IMR-90 (cell line): ENCODE results near the gene AKAP7. TPM values are rescaled to one million over a fixed set of nuclear protein-coding genes. Genes with fewer than 3 reads are reported as not detected.
"Not testable (repeated sequence)": the region's sequence is repeated elsewhere in the genome, so short reads cannot be mapped to it uniquely, and the experiment has no call there.

ENCODE experiments used
- ATAC-seq: fragments of 200-7000 bp; cut with Tn5 transposase; 2 replicates; pipeline ENCODE4 v1.9.1; 2020; ENCODE audit warnings: low read depth, mild to moderate bottlenecking, moderate library complexity
- BruUV-seq: library from RNA; stranded (reverse); fragments of 400-500 nt; replicated peaks from 2 replicates; lab custom pipeline; 2021; lab: Mats Ljungman, UMichigan
- CTCF ChIA-PET: fragments of 300-600 bp; formaldehyde crosslinking; extraction: SDS; loops from one replicate; lab custom pipeline; 2021; ENCODE audit warnings: antibody characterized with exemption; lab: Yijun Ruan, JAX
- POLR2A ChIA-PET: fragments of 300-600 bp; sonication (Branson Sonifier 250); formaldehyde crosslinking; loops from one replicate; lab custom pipeline; 2022; ENCODE audit warnings: antibody characterized with exemption; ENCODE audit not compliant: unreplicated experiment; lab: Charles Lee
- DNase-seq: peaks from one replicate; pipeline ENCODE4 v3.0.0; 2013
- H2AFZ ChIP-seq: replicated peaks from 2 replicates; pipeline ENCODE3; 2013; ENCODE audit warnings: low read length, mild to moderate bottlenecking; ENCODE audit not compliant: poor library complexity
- H2AK5ac ChIP-seq: 2 replicates; pipeline ENCODE4 v1.6.1; 2013; ENCODE audit warnings: low read depth, low read length, inconsistent platforms
- H2AK9ac ChIP-seq: replicated peaks from 2 replicates; pipeline ENCODE3; 2013; ENCODE audit warnings: mild to moderate bottlenecking, low read depth, low read length, moderate library complexity; ENCODE audit not compliant: poor library complexity
- H2BK120ac ChIP-seq: 2 replicates; pipeline ENCODE4 v1.6.1; 2013; ENCODE audit warnings: low read depth, low read length, inconsistent platforms
- H2BK15ac ChIP-seq: 3 replicates; pipeline ENCODE4 v1.6.1; 2013; ENCODE audit warnings: low read depth, low read length, inconsistent platforms
- H2BK20ac ChIP-seq: 2 replicates; pipeline ENCODE4 v1.6.1; 2013; ENCODE audit warnings: low read depth, mild to moderate bottlenecking, inconsistent platforms, low read length, moderate library complexity
- H2BK5ac ChIP-seq: 2 replicates; pipeline ENCODE4 v1.6.1; 2013; ENCODE audit warnings: mild to moderate bottlenecking, low read depth, low read length, inconsistent platforms; ENCODE audit not compliant: poor library complexity, severe bottlenecking
- H3K14ac ChIP-seq: replicated peaks from 2 replicates; pipeline ENCODE4 v1.6.1; 2013; ENCODE audit warnings: low read depth, low read length, inconsistent platforms
- H3K18ac ChIP-seq: 2 replicates; pipeline ENCODE4 v1.6.1; 2013; ENCODE audit warnings: low read depth, low read length, control low read depth
- H3K23ac ChIP-seq: 2 replicates; pipeline ENCODE4 v1.6.1; 2013; ENCODE audit warnings: low read depth, low read length, inconsistent platforms
- H3K27ac ChIP-seq: 2 replicates; pipeline ENCODE4 v1.5.1; 2013; ENCODE audit warnings: mild to moderate bottlenecking, control low read depth, low read length; ENCODE audit not compliant: insufficient read depth
- H3K27me3 ChIP-seq: 2 replicates; pipeline ENCODE4 v1.6.1; 2013; ENCODE audit warnings: low read length; ENCODE audit not compliant: control insufficient read depth, insufficient read depth
- H3K36me3 ChIP-seq: 2 replicates; pipeline ENCODE4 v1.6.1; 2013; ENCODE audit warnings: low read length, mixed read lengths; ENCODE audit not compliant: control insufficient read depth, insufficient read depth
- H3K4ac ChIP-seq: 2 replicates; pipeline ENCODE4 v1.6.1; 2013; ENCODE audit warnings: low read depth, low read length, inconsistent platforms
- H3K4me1 ChIP-seq: 2 replicates; pipeline ENCODE4 v1.6.1; 2013; ENCODE audit warnings: low read length, mixed read lengths; ENCODE audit not compliant: control insufficient read depth, insufficient read depth
- H3K4me2 ChIP-seq: 2 replicates; pipeline ENCODE4 v1.6.1; 2013; ENCODE audit warnings: low read depth, mild to moderate bottlenecking, control low read depth, low read length, moderate library complexity
- H3K4me3 ChIP-seq: 2 replicates; pipeline ENCODE4 v1.5.1; 2013; ENCODE audit warnings: low read depth, mild to moderate bottlenecking, control low read depth, low read length, moderate library complexity; ENCODE audit not compliant: insufficient read depth
- H3K56ac ChIP-seq: 2 replicates; pipeline ENCODE4 v1.6.1; 2013; ENCODE audit warnings: low read length, inconsistent platforms; ENCODE audit not compliant: insufficient read depth; ENCODE audit errors: extremely low read depth
- H3K79me1 ChIP-seq, 2 experiments: 2 replicates each; pipeline ENCODE4 v1.6.1; 2013; ENCODE audit warnings: low read length in 2 of 2, inconsistent platforms in 1 of 2, low read depth in 1 of 2
- H3K9ac ChIP-seq: 2 replicates; pipeline ENCODE4 v1.6.1; 2013; ENCODE audit warnings: low read depth, low read length, control low read depth
- H3K9me1 ChIP-seq: 2 replicates; pipeline ENCODE4 v1.6.1; 2013; ENCODE audit warnings: low read length, inconsistent platforms; ENCODE audit not compliant: insufficient read depth
- H3K9me3 ChIP-seq: 2 replicates; pipeline ENCODE4 v1.6.1; 2013; ENCODE audit warnings: low read length; ENCODE audit not compliant: control insufficient read depth, insufficient read depth
- H4K20me1 ChIP-seq: 2 replicates; pipeline ENCODE4 v1.6.1; 2013; ENCODE audit warnings: low read length, inconsistent platforms; ENCODE audit not compliant: insufficient read depth
- H4K5ac ChIP-seq: 2 replicates; pipeline ENCODE4 v1.6.1; 2013; ENCODE audit warnings: mild to moderate bottlenecking, low read depth, low read length, control low read depth
- H4K8ac ChIP-seq, 2 experiments: 2 replicates each; pipeline ENCODE4 v1.6.1; 2013; ENCODE audit warnings: low read depth in 2 of 2, low read length in 2 of 2, control low read depth in 1 of 2, inconsistent platforms in 1 of 2
- H4K91ac ChIP-seq: 2 replicates; pipeline ENCODE4 v1.6.1; 2013; ENCODE audit warnings: low read depth, low read length, inconsistent platforms; ENCODE audit not compliant: insufficient read depth
- MXI1 ChIP-seq: IDR thresholded peaks from 2 replicates; pipeline ENCODE4 v1.6.1; 2012; ENCODE audit warnings: low read depth, mild to moderate bottlenecking, low read length, moderate library complexity, borderline replicate concordance
- POLR2A ChIP-seq: IDR thresholded peaks from 2 replicates; pipeline ENCODE4 v1.6.1; 2012; ENCODE audit warnings: mild to moderate bottlenecking, low read depth, low read length
- RCOR1 ChIP-seq: IDR thresholded peaks from 2 replicates; pipeline ENCODE4 v1.6.1; 2012; ENCODE audit warnings: mild to moderate bottlenecking, low read length, improper control_type of control experiment; ENCODE audit not compliant: insufficient replicate concordance
- RFX5 ChIP-seq: IDR thresholded peaks from 2 replicates; pipeline ENCODE4 v1.8.0; 2012; ENCODE audit warnings: low read depth, mild to moderate bottlenecking, low read length, moderate library complexity
- WGBS, 2 experiments: methylation state at CpG; one replicate each; pipeline versions ENCODE4 v1.1.5 to v1.1.7; 2013; ENCODE audit warnings: missing lambda C conversion rate in 2 of 2; ENCODE audit not compliant: insufficient read length in 1 of 2; ENCODE audit errors: extremely low coverage in 2 of 2; 5-methylcytosine and 5-hydroxymethylcytosine counted together
- dilution Hi-C: fragments of 300-500 bp; cut with HindIII; formaldehyde crosslinking; loops from one replicate; pipeline ENCODE4 v1.14.3; 2018; ENCODE audit warnings: low sequenced_read_pairs; ENCODE audit not compliant: unreplicated experiment
- in situ Hi-C: fragments of 300-500 bp; cut with MboI; formaldehyde crosslinking; loops from 3 replicates; pipeline ENCODE4 v1.14.3; 2019; ENCODE audit warnings: low sequenced_read_pairs, inconsistent platforms, mixed read lengths
- intact Hi-C: fragments of 100-400 bp; cut with micrococcal nuclease; formaldehyde crosslinking; loops from 2 replicates; pipeline ENCODE4 v1.10.0; 2022
- polyA plus RNA-seq, 3 experiments: library from polyadenylated mRNA; depleted of rRNA; stranded (reverse); fragments of >200 nt; gene quantifications; 2 replicates each; pipeline ENCODE4 v1.2.3, GENCODE V29; 2012; ENCODE audit warnings: low replicate concordance in 1 of 3
- total RNA-seq: library from RNA; depleted of rRNA; stranded (reverse); fragments of >200 nt; gene quantifications from 2 replicates; pipeline ENCODE4 v1.2.3, GENCODE V29; 2012
- TF ChIP-seq, protein P1 (sequence below): fragments of 150-350 bp; IDR thresholded peaks from 2 replicates; pipeline ENCODE4 v1.6.1; 2017; ENCODE audit warnings: mild to moderate bottlenecking, antibody characterized with exemption, low read length, low read depth

AKAP7 gene
- total and polyA plus RNA-seq, 2 of the 4 experiments (the other 2 are of a cell fraction): 0.54 to 1.1 TPM

DNA sequence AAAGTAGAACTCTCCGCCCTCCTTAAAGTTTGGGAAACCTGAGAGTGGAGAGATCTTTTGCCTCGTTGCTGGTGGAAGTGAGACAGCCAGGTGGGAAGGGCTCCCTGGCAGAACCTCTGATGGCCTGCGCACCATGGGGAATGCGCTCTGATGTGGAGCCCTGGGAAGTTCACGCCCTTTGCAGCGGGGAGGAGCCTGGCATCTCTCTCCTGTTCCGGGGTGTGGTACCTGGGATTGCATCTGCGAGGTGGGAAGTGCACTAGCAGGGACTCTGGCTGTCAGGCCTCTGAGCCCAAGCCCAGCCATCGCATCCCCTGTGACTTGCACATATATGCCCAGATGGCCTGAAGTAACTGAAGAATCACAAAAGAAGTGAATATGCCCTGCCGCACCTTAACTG, 159.8 kb downstream of the AKAP7 start:
- H3K9me1 ChIP-seq: no peaks in the 10 kb centered on the region
- no peak overlapping the region for H3K27ac ChIP-seq
- H2BK15ac ChIP-seq: no peak overlapping the region
- no peak overlapping the region for H3K18ac ChIP-seq
- H3K4me2 ChIP-seq: no peak overlapping the region
- H4K91ac ChIP-seq: no peak overlapping the region
- intact Hi-C loops (no loop called here), in situ Hi-C loops (no loop called here), dilution Hi-C loops (no loop called here)
- H3K36me3 ChIP-seq: no peaks in the 10 kb centered on the region
- no peak overlapping the region for H3K23ac ChIP-seq
- ChIA-PET POLR2A (no interaction called here), CTCF (no interaction called here)
- H3K9me3 ChIP-seq: no peaks in the 10 kb centered on the region
- H3K79me1 ChIP-seq: no peaks in the 10 kb centered on the region
- H3K4me1 ChIP-seq: no peaks in the 10 kb centered on the region
- TF ChIP-seq RFX5 (no peak), POLR2A (no peak), MXI1 (no peak), RCOR1 (no peak)
- TF ChIP-seq, protein P1, sequence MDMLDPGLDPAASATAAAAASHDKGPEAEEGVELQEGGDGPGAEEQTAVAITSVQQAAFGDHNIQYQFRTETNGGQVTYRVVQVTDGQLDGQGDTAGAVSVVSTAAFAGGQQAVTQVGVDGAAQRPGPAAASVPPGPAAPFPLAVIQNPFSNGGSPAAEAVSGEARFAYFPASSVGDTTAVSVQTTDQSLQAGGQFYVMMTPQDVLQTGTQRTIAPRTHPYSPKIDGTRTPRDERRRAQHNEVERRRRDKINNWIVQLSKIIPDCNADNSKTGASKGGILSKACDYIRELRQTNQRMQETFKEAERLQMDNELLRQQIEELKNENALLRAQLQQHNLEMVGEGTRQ: no peak
- H3K14ac ChIP-seq: no peak overlapping the region
- H3K9ac ChIP-seq: no peak overlapping the region
- no peak overlapping the region for H4K8ac ChIP-seq
- no TSS peak for BruUV-seq
- WGBS, 2 experiments: 75% methylated on average over 5 of the region's 10 CpGs; no CpG with 5 or more reads in 1 of the 2 experiments
- H3K4ac ChIP-seq: no peak overlapping the region
- ATAC-seq (no peak), DNase-seq (no peak)
- H3K56ac ChIP-seq: no peak overlapping the region
- no peak overlapping the region for H2BK120ac ChIP-seq
- no peak overlapping the region for H4K5ac ChIP-seq
- H3K27me3 ChIP-seq: no peaks in the 10 kb centered on the region
- H2AK9ac ChIP-seq: no peak overlapping the region
- no peak overlapping the region for H2BK20ac ChIP-seq
- H2BK5ac ChIP-seq: no peak overlapping the region
- no peak overlapping the region for H2AFZ ChIP-seq
- no peak overlapping the region for H3K4me3 ChIP-seq
- H2AK5ac ChIP-seq: no peak overlapping the region
- no peaks in the 10 kb centered on the region for H4K20me1 ChIP-seq

DNA sequence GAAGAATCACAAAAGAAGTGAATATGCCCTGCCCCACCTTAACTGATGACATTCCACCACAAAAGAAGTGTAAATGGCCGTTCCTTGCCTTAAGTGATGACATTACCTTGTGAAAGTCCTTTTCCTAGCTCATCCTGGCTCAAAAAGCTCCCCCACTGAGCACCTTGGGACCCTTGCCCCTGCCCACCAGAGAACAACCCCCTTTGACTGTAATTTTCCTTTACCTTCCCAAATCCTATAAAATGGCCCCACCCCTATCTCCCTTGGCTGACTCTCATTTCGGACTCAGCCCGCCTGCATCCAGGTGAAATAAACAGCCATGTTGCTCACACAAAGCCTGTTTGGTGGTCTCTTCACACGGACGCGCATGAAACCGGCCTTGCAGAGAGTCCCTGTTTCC, 165.6 kb downstream of the AKAP7 start:
- H2BK20ac ChIP-seq, H3K14ac ChIP-seq, H3K18ac ChIP-seq, H4K20me1 ChIP-seq, H2AK9ac ChIP-seq, DNase-seq, H3K56ac ChIP-seq, H4K5ac ChIP-seq, H3K4me3 ChIP-seq, ATAC-seq, BruUV-seq, H3K9me1 ChIP-seq, H3K9me3 ChIP-seq, H4K91ac ChIP-seq, H2AK5ac ChIP-seq, H2BK15ac ChIP-seq, POLR2A ChIA-PET, CTCF ChIA-PET, H4K8ac ChIP-seq, dilution Hi-C loops, H2BK120ac ChIP-seq, H3K27ac ChIP-seq, intact Hi-C loops, H3K27me3 ChIP-seq, H2BK5ac ChIP-seq, H3K4me1 ChIP-seq, in situ Hi-C loops, H2AFZ ChIP-seq, H3K4me2 ChIP-seq, H3K36me3 ChIP-seq, H3K23ac ChIP-seq, H3K4ac ChIP-seq, H3K9ac ChIP-seq, H3K79me1 ChIP-seq: not testable (repeated sequence)
- 100% methylated on average over 1 of the region's 7 CpGs; no CpG with 5 or more reads in 1 of the 2 experiments for WGBS, 2 experiments
